ENCODE data around the gene TEX36.
"Not testable (repeated sequence)": the region's sequence is repeated elsewhere in the genome, so short reads cannot be mapped to it uniquely, and the experiment has no call there.

TEX36 gene

GRCh38 chr10:125629758-125630376 is 53.1 kb downstream of the TEX36 start:
- DNase-seq (ENCODE audit: low read depth), result no peak

GRCh38 chr10:125628104-125629049 is 54.6 kb downstream of the TEX36 start:
- no peak for DNase-seq (ENCODE audit: low read depth)

- no peak for DNase-seq (ENCODE audit: low read depth)
These were observed 55.3 kb downstream of the TEX36 start for GRCh38 chr10:125627646-125628045.

GRCh38 chr10:125626671-125627070 is 56.3 kb downstream of the TEX36 start:
- DNase-seq (ENCODE audit: low read depth), result no peak

- DNase-seq (ENCODE audit: low read depth), result no peak
These were observed 57.4 kb downstream of the TEX36 start for GRCh38 chr10:125625586-125625985.

GRCh38 chr10:125624800-125625199 is 58.2 kb downstream of the TEX36 start:
- DNase-seq (ENCODE audit: low read depth), result no peak

- no peak for DNase-seq (ENCODE audit: low read depth)
These were observed 61.9 kb downstream of the TEX36 start for GRCh38 chr10:125621052-125621451.

- DNase-seq (ENCODE audit: low read depth), result no peak
These were observed 62.6 kb downstream of the TEX36 start for GRCh38 chr10:125620401-125620800.

- DNase-seq (ENCODE audit: low read depth), result not testable (repeated sequence)
These were observed 69.9 kb downstream of the TEX36 start for GRCh38 chr10:125613062-125613461.

GRCh38 chr10:125611756-125612155 is 71.2 kb downstream of the TEX36 start:
- DNase-seq (ENCODE audit: low read depth), result no peak

- DNase-seq (ENCODE audit: low read depth), result no peak
These were observed 71.7 kb downstream of the TEX36 start for GRCh38 chr10:125611216-125611615.

GRCh38 chr10:125609859-125610258 is 73.1 kb downstream of the TEX36 start:
- DNase-seq (ENCODE audit: low read depth), result no peak

GRCh38 chr10:125608474-125608873 is 74.5 kb downstream of the TEX36 start:
- DNase-seq (ENCODE audit: low read depth), result no peak

- DNase-seq (ENCODE audit: low read depth), result no peak
These were observed 75.2 kb downstream of the TEX36 start for GRCh38 chr10:125607689-125608290.

GRCh38 chr10:125606414-125607010 is 76.5 kb downstream of the TEX36 start:
- no peak for DNase-seq (ENCODE audit: low read depth)

All from HS-27A (cell line).